ENCODE results near the gene PROSER2.

The PROSER2 gene

GRCh38 chr10:11918384-11918783 lies 95.2 kb downstream of the PROSER2 start:
- no peak overlapping the region for H3K4me3 ChIP-seq (replicated peaks; ENCODE audit: low read depth, low read length)
- no peak for DNase-seq (ENCODE audit: low read depth)
- TF ChIP-seq CTCF (IDR thresholded peaks at IDR 0.05; ENCODE audit: low read length, missing control alignments): no peak

- DNase-seq (ENCODE audit: low read depth): no peak
- no peak overlapping the region for H3K4me3 ChIP-seq (replicated peaks; ENCODE audit: low read depth, low read length)
- no peak for TF ChIP-seq CTCF (IDR thresholded peaks at IDR 0.05; ENCODE audit: low read length, missing control alignments)
Measured at GRCh38 chr10:11919271-11919670, 96.1 kb downstream of the PROSER2 start.

Data from fibroblast of pulmonary artery (primary cell).